Measurements from ENCODE around the gene FBL.

The FBL gene

DNA sequence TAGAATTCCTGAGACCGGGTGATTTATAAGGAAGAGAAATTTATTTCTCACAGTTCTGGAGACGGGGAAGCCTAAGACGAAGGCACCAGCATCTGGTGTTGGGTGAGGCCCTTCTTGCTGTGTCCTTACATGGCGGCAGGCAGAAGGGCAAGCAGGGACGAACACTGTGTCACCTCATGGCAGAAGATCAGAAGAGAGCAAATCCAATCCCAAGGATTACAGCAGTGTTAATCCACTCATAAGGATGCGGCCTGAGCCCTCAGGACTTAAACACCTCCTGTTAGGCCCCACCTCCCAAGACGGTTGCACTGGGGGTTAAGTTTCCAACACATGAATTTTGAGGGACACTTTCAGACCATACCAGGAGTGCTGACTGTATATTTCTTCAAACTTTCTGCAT is 6.7 kb upstream of the FBL start:
- H3K4me1 ChIP-seq (ENCODE audit: insufficient read depth, low read length): no peaks in the 10 kb centered on the region
- H3K27ac ChIP-seq (ENCODE audit: low read depth, low read length): no peak overlapping the region
- no peaks in the 10 kb centered on the region for H3K9me3 ChIP-seq (ENCODE audit: low read length)
- no peaks in the 10 kb centered on the region for H3K27me3 ChIP-seq (ENCODE audit: control insufficient read depth in 1 of 2, insufficient read depth in 2 of 2, low read length in 2 of 2)
- no peak overlapping the region for H3K9ac ChIP-seq (ENCODE audit: low read length)
- no peaks in the 10 kb centered on the region for H3K36me3 ChIP-seq (ENCODE audit: insufficient read depth, low read length)
- H3K4me3 ChIP-seq (ENCODE audit: low read depth in 1 of 2, low read length in 2 of 2): no peak overlapping the region

DNA sequence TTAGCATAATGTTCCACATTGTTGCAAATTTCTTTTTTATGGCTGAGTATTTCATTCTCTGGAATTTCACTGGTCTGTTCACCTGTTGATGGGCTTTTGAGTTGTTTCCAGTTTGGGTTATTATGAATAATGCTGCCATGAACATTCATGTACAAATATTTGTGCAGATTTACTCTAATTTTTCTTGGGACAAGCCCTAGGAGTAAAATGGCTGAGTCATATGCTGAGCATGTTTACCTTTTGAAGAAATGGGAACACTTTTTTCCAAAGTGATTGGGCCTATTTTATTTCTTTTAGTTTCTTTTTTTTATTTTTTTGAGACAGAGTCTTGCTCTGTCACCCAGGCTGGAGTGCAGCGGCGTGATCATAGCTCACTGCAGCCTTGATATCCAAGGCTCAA is 4.7 kb upstream of the FBL start:
- Histone ChIP-seq H3K4me1 (ENCODE audit: insufficient read depth, low read length) (peaks cover 11% of the 10 kb centered on the region), H3K27me3 (ENCODE audit: control insufficient read depth in 1 of 2, insufficient read depth in 2 of 2, low read length in 2 of 2) (no peaks in the 10 kb centered on the region), H3K9me3 (ENCODE audit: low read length) (no peaks in the 10 kb centered on the region), H3K9ac (ENCODE audit: low read length) (no peak overlapping the region), H3K36me3 (ENCODE audit: insufficient read depth, low read length) (no peaks in the 10 kb centered on the region), H3K4me3 (ENCODE audit: low read depth in 1 of 2, low read length in 2 of 2) (no peak overlapping the region), H3K27ac (ENCODE audit: low read depth, low read length) (no peak overlapping the region)

DNA sequence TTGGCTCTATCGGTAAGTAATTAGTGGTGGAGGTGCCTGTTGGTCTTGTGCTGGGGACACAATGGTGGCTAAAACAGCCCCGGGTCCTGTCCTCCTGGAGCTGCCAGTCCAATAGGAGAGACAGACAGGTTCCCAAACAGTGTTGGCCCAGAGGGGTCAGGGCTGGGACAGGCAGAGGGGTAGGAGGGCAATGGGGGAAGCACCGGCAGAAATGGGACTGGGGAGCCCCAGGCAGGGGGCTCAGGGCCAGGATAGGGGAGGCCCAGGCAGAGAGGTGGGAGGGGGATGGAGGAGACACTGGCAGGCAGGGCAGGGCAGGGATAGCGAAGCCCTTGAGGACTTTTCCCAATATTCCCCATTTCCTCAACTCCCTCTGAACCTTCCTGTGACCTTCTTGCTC is 2.2 kb upstream of the FBL start:
- Histone ChIP-seq H3K27ac (ENCODE audit: low read depth, low read length) (no peak overlapping the region), H3K4me1 (ENCODE audit: insufficient read depth, low read length) (peaks cover 31% of the 10 kb centered on the region), H3K9ac (ENCODE audit: low read length) (no peak overlapping the region), H3K27me3 (ENCODE audit: control insufficient read depth in 1 of 2, insufficient read depth in 2 of 2, low read length in 2 of 2) (no peaks in the 10 kb centered on the region), H3K36me3 (ENCODE audit: insufficient read depth, low read length) (no peaks in the 10 kb centered on the region), H3K4me3 (ENCODE audit: low read depth in 1 of 2, low read length in 2 of 2) (no peak overlapping the region), H3K9me3 (ENCODE audit: low read length) (no peaks in the 10 kb centered on the region)

DNA sequence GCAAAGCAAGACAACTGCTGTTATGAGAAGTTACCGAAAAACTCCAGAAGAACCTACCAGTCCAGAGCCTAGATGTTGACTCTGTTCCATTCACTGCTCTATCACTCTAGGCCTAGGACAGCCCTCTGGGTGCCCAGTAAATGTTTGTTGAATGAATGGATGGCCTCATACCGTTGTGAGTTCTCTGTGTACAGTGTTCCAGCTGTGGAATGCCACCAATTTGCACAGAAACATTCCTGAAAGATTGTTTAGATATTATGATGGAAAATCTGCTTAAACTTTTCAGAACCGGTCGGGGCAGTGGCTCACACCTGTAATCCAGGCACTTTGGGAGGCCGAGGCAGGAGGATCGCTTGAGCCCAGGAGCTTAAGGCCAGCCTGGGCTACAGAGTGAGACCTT is 1.3 kb upstream of the FBL start:
- Histone ChIP-seq H3K4me3 (ENCODE audit: low read depth in 1 of 2, low read length in 2 of 2) (no peak overlapping the region), H3K27ac (ENCODE audit: low read depth, low read length) (no peak overlapping the region), H3K36me3 (ENCODE audit: insufficient read depth, low read length) (no peaks in the 10 kb centered on the region), H3K4me1 (ENCODE audit: insufficient read depth, low read length) (peaks cover 38% of the 10 kb centered on the region), H3K27me3 (ENCODE audit: control insufficient read depth in 1 of 2, insufficient read depth in 2 of 2, low read length in 2 of 2) (no peaks in the 10 kb centered on the region), H3K9ac (ENCODE audit: low read length) (no peak overlapping the region), H3K9me3 (ENCODE audit: low read length) (no peaks in the 10 kb centered on the region)

DNA sequence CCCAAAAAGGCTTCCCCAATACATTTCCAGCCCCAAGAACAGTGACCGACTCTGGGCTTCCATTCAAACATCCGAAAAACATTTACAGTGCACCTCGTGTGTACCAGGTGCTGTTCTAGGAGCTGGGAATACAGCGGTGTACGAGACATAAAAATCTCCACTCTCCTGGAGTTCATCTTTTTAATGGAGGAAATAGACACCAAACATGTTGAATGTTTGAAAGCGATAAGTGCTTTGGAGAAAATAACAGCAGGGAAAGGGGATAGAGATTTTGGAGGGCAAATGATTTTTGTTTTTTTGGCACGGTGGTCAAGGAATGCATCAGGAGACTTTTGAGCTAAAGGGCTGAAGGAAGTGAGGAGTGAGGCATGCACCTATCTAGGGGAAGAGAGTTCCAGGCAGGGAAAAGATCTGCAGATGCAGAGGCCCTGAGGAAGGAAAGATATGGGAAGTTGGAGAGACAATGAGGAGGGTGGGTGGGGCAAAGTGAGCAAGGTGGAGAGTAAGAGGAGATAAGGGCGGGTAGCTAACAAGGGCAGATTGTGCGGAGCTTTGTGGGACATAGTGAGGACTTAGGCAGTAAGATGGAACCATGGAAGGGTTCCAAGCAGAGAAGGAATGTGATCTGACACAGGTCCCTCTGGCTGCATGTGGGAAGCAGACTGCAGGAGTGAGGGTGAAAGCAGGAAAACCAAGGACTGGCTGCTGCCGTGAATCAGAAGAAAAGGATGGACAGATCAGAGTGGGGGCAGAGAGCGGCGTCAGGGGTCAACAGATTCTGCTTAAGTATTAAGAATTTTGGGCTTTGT is 703 bp upstream of the FBL start:
- Histone ChIP-seq H3K27ac (ENCODE audit: low read depth, low read length) (peak overlapping the region; percentile 77), H3K27me3 (ENCODE audit: control insufficient read depth in 1 of 2, insufficient read depth in 2 of 2, low read length in 2 of 2) (no peaks in the 10 kb centered on the region), H3K9ac (ENCODE audit: low read length) (peak overlapping the region; percentile 91), H3K4me1 (ENCODE audit: insufficient read depth, low read length) (peaks cover 40% of the 10 kb centered on the region), H3K9me3 (ENCODE audit: low read length) (no peaks in the 10 kb centered on the region), H3K36me3 (ENCODE audit: insufficient read depth, low read length) (no peaks in the 10 kb centered on the region), H3K4me3 (ENCODE audit: low read depth in 1 of 2, low read length in 2 of 2) (peak overlapping the region; percentile 80 to 86)

DNA sequence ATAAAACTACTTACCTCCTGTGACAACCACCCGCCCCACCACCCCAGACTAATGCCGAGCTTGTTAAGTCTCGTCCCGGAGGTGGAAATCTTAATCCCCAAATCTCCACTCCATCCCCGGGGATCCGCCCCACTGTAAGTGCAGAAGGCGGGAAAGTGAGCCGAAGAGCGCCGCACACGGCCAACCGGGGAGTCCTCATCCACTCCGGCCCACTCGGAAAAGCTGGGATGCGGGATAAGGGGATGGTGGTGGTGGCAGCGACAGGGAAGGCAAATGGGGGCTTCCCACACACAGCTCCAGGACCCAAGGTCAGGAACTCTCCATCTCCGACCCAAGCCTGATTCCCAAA is 621 bp downstream of the FBL start:
- peak overlapping the region; percentile 80 to 86 for H3K4me3 ChIP-seq (ENCODE audit: low read depth in 1 of 2, low read length in 2 of 2)
- H3K9me3 ChIP-seq (ENCODE audit: low read length): no peaks in the 10 kb centered on the region
- H3K36me3 ChIP-seq (ENCODE audit: insufficient read depth, low read length): no peaks in the 10 kb centered on the region
- no peaks in the 10 kb centered on the region for H3K27me3 ChIP-seq (ENCODE audit: control insufficient read depth in 1 of 2, insufficient read depth in 2 of 2, low read length in 2 of 2)
- H3K27ac ChIP-seq (ENCODE audit: low read depth, low read length): peak overlapping the region; percentile 81
- H3K4me1 ChIP-seq (ENCODE audit: insufficient read depth, low read length): peaks cover 40% of the 10 kb centered on the region
- H3K9ac ChIP-seq (ENCODE audit: low read length): peak overlapping the region; percentile 78

DNA sequence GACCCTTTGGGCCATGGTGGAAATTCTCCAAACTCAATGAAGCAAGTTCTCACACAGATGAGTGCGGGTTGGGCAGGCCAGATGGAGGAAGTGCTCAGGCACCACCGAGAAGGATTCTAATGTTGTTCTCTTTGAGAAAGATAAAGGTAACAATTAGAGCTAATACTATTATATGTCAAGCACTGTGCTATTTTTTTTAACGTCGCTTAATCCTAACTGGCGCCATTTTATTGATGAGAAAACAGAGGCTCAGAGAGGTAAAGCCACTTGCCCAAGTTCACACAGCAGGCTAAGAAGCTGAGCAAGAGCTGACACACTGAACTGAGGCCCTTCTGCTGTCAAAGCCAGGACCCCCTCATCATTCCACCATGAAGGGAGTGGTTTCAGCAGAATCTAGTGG is 1.0 kb downstream of the FBL start:
- H3K9ac ChIP-seq (ENCODE audit: low read length): peak overlapping the region; percentile 78
- no peak overlapping the region for H3K27ac ChIP-seq (ENCODE audit: low read depth, low read length)
- H3K4me1 ChIP-seq (ENCODE audit: insufficient read depth, low read length): peaks cover 40% of the 10 kb centered on the region
- H3K36me3 ChIP-seq (ENCODE audit: insufficient read depth, low read length): no peaks in the 10 kb centered on the region
- H3K9me3 ChIP-seq (ENCODE audit: low read length): no peaks in the 10 kb centered on the region
- H3K4me3 ChIP-seq (ENCODE audit: low read depth in 1 of 2, low read length in 2 of 2): peak overlapping the region; percentile 80 to 86
- H3K27me3 ChIP-seq (ENCODE audit: control insufficient read depth in 1 of 2, insufficient read depth in 2 of 2, low read length in 2 of 2): no peaks in the 10 kb centered on the region

DNA sequence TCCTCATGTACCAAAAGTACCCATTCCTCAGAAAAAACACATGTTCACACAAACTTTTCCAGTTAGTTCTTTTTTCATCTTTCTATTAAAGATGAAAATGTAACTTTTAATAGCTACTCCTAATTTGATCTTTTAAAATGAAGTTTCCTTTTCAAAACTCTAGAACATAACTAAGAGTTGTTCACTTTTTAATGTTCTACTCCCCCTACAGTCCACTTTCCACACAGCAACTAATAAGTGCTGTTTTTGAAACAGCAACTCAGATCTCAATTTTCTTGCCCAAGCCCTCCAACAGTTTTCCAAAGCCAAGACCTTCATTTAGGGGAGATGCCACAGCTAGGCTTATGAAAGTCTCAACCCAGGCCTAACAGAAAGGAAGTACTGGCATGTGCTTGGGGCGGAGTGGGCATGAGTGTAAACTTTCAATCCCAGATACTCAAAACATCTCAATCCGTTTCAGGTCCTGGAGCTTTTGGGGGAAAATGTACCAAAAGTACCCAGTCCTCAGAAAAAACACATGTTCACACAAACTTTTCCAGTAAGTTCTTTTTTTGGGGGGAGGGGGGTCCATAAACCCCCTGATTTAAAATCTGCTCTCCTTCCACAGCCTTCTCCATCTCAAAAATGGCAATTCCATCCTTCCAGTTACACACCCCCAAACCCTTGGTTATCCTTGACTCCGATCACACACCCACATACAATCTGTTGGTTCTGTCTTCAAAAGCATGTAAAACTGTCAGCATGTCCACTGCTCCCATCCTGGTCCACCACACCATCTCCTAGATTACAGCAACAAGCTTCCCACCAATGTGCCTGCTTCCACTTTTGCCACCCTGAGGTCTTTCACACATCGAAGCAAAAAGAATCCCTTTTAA is 2.0 kb downstream of the FBL start:
- Histone ChIP-seq H3K36me3 (ENCODE audit: insufficient read depth, low read length) (peaks cover 10% of the 10 kb centered on the region), H3K27ac (ENCODE audit: low read depth, low read length) (no peak overlapping the region), H3K9me3 (ENCODE audit: low read length) (no peaks in the 10 kb centered on the region), H3K4me1 (ENCODE audit: insufficient read depth, low read length) (peaks cover 40% of the 10 kb centered on the region), H3K9ac (ENCODE audit: low read length) (no peak overlapping the region), H3K27me3 (ENCODE audit: control insufficient read depth in 1 of 2, insufficient read depth in 2 of 2, low read length in 2 of 2) (no peaks in the 10 kb centered on the region), H3K4me3 (ENCODE audit: low read depth in 1 of 2, low read length in 2 of 2) (no peak overlapping the region)

DNA sequence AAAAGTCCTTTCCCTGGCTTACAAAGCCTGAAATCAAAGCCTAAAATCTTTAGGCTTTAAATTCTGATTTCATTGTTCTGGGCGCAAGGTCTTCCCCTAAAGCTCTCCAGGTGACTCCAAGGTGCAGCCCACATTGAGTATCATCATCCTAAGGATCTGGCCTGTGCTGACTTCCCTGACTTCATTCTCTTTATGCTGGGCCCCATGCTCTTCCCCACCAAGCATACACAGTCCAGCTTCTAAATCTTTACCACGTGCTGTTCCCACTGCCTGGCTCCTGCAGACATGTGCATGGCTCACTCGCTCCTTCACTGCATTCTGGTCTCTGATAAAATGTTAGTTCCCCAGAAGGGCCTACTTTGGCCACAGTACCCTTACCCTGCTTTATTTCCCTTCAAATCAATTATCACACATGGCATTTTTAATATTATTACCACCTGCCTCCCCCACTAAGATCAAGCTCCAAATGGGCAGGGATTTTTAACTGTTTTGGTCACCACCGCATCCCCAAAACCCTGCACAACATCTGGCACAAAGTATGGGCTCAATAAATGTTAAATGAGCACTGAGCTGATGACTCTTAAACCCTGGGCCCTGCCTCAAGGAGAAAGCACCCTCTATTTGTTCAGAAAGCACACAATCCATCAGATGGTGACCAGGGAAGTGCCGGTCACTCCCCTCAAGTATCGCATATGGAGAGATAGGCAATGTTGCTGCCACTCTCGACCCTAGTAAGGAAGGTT is 3.3 kb downstream of the FBL start:
- H3K9me3 ChIP-seq (ENCODE audit: low read length): no peaks in the 10 kb centered on the region
- peaks cover 22% of the 10 kb centered on the region for H3K36me3 ChIP-seq (ENCODE audit: insufficient read depth, low read length)
- no peak overlapping the region for H3K27ac ChIP-seq (ENCODE audit: low read depth, low read length)
- H3K27me3 ChIP-seq (ENCODE audit: control insufficient read depth in 1 of 2, insufficient read depth in 2 of 2, low read length in 2 of 2): no peaks in the 10 kb centered on the region
- no peak overlapping the region for H3K4me3 ChIP-seq (ENCODE audit: low read depth in 1 of 2, low read length in 2 of 2)
- peaks cover 40% of the 10 kb centered on the region for H3K4me1 ChIP-seq (ENCODE audit: insufficient read depth, low read length)
- H3K9ac ChIP-seq (ENCODE audit: low read length): no peak overlapping the region

DNA sequence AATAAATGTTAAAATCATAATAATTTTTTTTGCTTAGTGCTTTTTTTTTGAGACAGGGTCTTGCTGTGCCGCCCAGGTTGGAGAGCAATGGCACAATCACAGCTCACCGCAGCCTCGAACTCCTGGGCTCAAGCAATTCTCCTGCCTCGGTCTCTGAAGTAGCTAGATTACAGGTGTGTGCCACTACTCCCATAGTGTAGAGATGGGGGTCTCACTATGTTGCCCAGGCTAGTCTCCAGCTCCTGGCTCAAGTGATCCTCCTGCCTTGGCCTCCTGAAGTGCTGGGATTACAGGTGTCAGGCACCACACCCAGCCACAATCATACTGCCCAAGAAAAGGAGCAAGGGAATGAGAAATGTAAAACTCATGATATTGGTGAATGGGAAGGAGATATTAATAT is 5.1 kb downstream of the FBL start:
- peaks cover 40% of the 10 kb centered on the region for H3K36me3 ChIP-seq (ENCODE audit: insufficient read depth, low read length)
- H3K4me1 ChIP-seq (ENCODE audit: insufficient read depth, low read length): peaks cover 29% of the 10 kb centered on the region
- no peak overlapping the region for H3K27ac ChIP-seq (ENCODE audit: low read depth, low read length)

DNA sequence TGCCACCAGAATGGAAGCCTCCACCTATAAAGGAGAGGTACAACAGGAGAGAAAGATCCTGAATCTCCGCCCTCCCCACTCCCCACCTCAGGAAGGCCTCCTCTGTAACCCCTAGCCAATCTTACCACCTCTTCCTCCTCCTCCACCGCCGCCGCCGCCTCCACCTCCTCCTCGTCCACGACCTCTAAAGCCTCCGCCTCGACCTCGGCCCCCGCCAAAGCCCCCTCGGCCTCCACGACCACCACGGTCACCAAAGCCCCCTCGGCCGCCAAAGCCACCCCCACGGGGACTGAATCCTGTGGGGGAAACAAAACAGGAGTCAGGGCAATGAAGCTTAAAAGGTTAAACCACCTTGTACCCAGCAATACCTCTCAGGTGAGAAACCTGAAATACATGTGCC is 5.7 kb downstream of the FBL start:
- Histone ChIP-seq H3K9ac (ENCODE audit: low read length) (no peak overlapping the region), H3K36me3 (ENCODE audit: insufficient read depth, low read length) (peaks cover 45% of the 10 kb centered on the region), H3K4me3 (ENCODE audit: low read depth in 1 of 2, low read length in 2 of 2) (no peak overlapping the region), H3K4me1 (ENCODE audit: insufficient read depth, low read length) (peaks cover 29% of the 10 kb centered on the region), H3K9me3 (ENCODE audit: low read length) (no peaks in the 10 kb centered on the region), H3K27ac (ENCODE audit: low read depth, low read length) (no peak overlapping the region), H3K27me3 (ENCODE audit: control insufficient read depth in 1 of 2, insufficient read depth in 2 of 2, low read length in 2 of 2) (no peaks in the 10 kb centered on the region)

More for the DNA sequence above, 5.1 kb downstream of the FBL start:
- Histone ChIP-seq H3K4me3 (ENCODE audit: low read depth in 1 of 2, low read length in 2 of 2) (no peak overlapping the region), H3K27me3 (ENCODE audit: control insufficient read depth in 1 of 2, insufficient read depth in 2 of 2, low read length in 2 of 2) (no peaks in the 10 kb centered on the region), H3K9me3 (ENCODE audit: low read length) (no peaks in the 10 kb centered on the region), H3K9ac (ENCODE audit: low read length) (no peak overlapping the region)
